Stimulated activated CD4-positive, alpha-beta T cell treated with anti-CD3 and anti-CD28 coated beads, Interleukin-4, amount 100 ng/mL, for 24 hours (primary cell): ENCODE measurements around the gene XPNPEP3.
A peak's percentile ranks its signal among the peaks of the same experiment; 100 is the strongest.
"Not testable (repeated sequence)": the region's sequence is repeated elsewhere in the genome, so short reads cannot be mapped to it uniquely, and the experiment has no call there.

Experiments
- DNase-seq: peaks from one replicate; pipeline ENCODE4 v3.0.0-alpha.2; 2020

XPNPEP3 gene

DNA sequence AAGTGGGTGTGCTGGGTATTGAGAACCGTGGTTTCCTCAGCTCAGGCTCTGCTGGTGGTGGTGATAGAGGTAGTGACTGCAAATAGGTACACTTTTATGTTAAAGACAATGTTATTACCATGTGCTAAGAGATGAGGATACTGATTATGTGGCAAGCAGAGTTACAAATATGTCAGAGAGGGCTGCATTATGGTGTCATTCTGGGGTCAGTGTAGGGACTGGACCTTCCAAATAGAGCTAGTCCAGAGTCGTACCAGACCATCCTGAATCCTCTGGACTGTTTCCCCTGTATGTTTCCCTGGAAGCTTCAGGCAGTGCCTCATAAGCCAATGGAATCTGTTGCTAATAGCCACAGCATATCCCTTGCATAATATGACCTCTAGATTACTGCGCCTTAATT is 5.1 kb downstream of the XPNPEP3 start, which contains the start of gene DNAJB7:
TSS of gene DNAJB7 (minus strand) at position 101 of the 400 bp plus-strand sequence. CDS start 119 bp downstream, outside the sequence.
- no peak for DNase-seq

DNA sequence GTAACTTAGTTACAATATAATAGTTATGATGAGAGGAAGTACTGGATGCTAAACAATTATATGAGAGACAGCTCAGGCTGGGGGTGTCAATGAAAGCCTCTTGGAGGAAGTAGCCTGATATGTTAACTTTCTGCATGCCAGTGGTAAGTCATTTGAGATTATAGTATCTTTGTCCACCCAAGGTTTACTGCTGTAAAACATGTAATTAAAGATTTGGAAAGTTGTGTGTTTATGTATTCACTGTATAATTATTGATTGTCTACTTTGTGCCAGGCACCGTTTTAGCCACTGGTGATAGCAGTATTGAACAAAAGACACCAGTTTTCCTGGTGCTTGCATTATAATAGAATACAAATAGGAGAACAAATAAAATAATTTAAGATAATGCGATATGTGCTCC is 5.6 kb downstream of the XPNPEP3 start:
- no peak for DNase-seq

DNA sequence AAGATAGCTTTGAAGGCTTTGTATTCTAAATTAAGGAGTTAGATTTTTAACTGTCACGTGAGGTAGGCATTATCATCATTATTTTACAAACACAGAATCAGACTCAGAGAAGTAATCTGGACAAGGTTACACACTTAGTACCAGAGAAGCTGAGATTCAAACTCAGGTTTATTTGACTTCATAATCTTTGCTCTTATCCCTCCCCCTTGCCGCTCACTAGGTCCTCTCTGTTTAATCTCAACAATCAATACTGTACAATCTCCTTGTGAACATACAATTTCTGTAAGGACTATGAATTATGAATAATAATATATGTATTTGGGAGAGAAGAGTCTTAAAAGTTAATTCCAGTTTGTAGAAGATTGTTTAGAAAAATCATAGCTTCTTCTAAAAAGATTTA is 10.2 kb downstream of the XPNPEP3 start:
- DNase-seq: no peak

GRCh38 chr22:40868379-40868778 is 11.4 kb downstream of the XPNPEP3 start:
- not testable (repeated sequence) for DNase-seq

GRCh38 chr22:40874016-40874415 is 17.1 kb downstream of the XPNPEP3 start:
- DNase-seq: no peak

GRCh38 chr22:40875111-40875510 is 18.2 kb downstream of the XPNPEP3 start:
- no peak for DNase-seq

- no peak for DNase-seq
Measured at GRCh38 chr22:40876907-40877306, 20.0 kb downstream of the XPNPEP3 start.

- DNase-seq: no peak
Measured at GRCh38 chr22:40877488-40877887, 20.5 kb downstream of the XPNPEP3 start.

GRCh38 chr22:40878922-40879321 is 22.0 kb downstream of the XPNPEP3 start:
- no peak for DNase-seq

DNA sequence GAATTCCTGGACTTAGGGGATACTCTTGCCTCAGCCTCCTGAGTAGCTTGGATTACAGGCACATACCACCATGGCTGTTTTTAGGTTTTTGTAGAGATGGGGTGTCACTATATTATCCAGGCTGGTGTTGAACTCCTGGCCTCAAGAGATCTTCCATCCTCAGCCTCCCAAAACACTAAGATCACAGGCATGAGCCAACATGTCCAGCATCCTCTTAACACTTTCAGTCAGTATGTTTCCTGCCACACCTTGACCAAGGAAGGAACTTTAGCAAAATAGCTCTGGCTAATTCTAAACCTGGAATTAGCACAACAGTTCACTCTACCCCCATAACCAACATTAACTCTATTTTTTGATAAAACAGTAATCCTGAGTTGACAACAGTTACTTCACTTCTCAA is 32.2 kb downstream of the XPNPEP3 start:
- no peak for DNase-seq

- no peak for DNase-seq
Measured at GRCh38 chr22:40890881-40891280, 33.9 kb downstream of the XPNPEP3 start.

- no peak for DNase-seq
Measured at GRCh38 chr22:40894417-40894816, 37.5 kb downstream of the XPNPEP3 start.

- DNase-seq: peak; percentile 37
Measured at GRCh38 chr22:40898850-40899357, 42.0 kb downstream of the XPNPEP3 start.

DNA sequence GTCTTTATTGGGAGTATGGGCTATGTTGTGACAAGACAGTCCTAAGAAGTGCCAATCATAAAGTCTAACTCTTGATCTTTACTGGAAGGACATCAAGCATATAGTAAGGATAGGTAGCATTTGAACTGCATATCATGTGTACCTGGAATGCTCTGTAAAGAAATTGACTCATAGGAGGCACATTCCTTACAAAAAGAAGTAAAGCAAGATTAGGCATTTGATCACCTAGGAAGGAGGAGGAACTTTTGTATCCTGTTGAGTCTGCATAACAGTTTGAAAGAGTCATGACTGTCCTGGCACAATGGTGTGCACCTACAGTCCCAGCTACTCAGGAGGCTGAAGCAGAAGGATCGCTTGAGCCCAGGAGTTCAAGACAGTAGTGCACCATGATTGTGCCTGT is 47.2 kb downstream of the XPNPEP3 start:
- DNase-seq: no peak

DNA sequence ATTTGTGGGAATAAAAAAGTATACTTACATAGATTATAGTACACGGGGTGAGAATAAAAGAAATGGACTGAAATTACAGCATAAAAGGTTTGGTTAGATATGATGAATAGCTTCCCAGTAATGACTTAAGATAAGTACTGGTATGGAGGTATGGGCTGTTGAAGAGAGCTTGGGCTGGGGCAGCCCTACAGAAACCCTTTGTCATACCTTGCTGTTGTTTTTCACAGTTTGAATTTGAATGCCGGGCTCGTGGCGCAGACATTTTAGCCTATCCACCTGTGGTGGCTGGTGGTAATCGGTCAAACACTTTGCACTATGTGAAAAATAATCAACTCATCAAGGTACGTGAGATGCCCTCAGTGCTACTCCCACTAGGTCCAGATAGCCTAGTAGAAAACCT is 51.9 kb downstream of the XPNPEP3 start:
- DNase-seq: no peak

DNA sequence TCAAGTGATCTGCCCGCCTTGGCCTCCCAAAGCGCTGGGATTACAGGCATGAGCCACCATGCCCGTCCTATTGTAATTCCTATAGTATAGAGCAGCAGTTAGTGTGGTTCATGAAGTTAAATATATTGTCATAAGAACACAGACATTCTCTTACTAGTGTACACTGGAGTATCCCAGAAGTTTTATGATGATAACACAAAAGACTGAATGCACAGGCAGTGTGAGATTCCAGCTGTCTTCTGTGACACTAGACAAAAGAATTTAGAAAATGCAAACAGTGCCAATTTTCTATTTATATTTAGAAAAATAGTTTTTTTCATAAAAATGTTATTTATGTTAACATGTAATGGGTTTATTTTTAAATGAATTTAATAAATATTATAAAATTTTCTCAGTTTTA is 54.8 kb downstream of the XPNPEP3 start:
- DNase-seq: no peak

DNA sequence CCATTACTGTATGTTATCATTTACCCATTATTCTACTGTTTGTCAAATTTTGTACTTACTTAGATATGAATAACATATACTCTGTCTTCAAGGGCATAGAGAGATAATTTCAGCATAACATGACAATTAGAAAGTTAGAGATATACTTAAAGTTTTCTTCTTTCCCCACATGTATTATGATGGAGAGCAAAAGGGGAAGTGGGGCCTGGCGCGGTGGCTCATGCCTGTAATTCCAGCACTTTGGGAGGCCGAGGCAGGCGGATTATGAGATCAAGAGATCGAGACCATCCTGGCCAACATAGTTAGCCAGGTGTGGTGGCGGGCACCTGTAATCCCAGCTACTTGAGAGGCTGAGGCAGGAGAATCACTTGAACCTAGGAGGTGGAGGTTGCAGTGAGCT is 56.0 kb downstream of the XPNPEP3 start:
- DNase-seq: not testable (repeated sequence)

DNA sequence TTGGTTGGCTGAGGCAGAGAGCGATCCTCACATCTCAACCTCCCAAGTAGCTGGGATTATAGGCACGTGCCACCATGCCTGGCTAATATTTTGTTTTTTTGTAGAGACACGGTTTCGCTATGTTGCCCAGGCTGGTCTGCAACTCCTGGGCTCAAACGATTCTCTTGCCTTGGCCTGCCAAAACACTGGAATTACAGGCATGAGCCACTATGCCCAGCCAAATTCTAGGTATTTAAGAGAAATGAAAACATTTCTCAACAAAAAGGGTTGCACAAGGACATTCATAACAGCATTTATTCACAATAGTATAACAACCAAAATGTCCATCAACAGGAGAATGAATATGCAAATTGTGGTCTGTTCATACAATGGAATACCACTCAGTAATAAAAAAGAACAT is 62.5 kb downstream of the XPNPEP3 start:
- no peak for DNase-seq

GRCh38 chr22:40920526-40920925 is 63.6 kb downstream of the XPNPEP3 start:
- no peak for DNase-seq

DNA sequence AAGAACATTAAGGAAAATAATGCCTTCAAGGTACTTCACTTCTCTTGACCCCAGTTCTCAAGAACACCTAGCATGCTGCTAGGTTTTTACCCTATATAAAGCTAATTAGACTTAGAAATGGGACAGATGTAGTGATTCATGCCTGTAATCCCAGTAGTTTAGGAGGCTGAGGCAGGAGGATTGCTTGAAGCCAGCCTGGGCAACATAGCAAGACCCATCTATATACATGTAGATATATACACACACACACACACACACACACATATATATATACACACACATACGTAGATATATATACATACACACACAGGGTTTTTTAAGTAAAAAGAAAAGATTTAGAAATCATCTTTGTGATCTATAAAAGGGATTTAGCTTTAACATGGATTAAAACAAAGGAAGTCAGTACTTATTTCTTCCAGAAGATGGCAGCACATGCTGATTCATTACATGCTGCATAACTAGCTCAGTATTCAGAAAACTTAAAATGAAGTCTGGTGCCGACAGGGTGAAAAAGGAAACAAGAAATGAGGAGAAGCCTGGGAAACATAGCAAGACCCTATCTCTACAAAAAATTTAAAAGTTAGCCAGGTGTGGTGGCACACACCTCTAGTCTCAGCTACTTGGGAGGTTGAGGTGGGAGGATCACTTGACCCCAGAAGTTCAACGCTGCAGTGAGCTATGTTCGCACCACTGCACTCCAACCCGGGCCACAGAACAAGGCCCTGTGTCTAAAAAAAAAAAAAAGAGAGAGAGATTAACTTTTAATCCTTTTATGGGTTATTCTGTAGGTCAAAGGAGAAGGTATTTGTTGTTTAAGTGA is 65.7 kb downstream of the XPNPEP3 start:
- DNase-seq: peak; percentile 30

DNA sequence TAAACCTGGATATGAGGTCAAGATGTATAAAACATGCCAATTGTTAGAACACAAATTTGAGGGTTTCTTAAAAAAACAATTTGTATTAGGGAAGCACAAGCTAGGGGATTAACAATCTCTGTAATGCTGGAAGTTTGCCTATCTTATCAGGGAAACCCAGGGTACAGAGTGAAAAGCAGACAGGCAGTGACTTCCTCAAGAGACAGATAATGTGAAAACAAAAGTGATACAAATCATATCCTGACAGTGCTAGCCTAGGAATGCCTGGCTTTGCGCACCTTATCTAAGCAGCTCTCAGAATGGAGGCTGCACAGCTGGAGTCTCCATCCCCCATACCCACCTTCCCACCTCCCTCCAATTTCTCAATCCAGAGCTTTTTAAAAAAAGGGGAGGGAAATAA is 71.7 kb downstream of the XPNPEP3 start:
- no peak for DNase-seq

- DNase-seq: no peak
Measured at GRCh38 chr22:40932396-40932795, 75.4 kb downstream of the XPNPEP3 start.

DNA sequence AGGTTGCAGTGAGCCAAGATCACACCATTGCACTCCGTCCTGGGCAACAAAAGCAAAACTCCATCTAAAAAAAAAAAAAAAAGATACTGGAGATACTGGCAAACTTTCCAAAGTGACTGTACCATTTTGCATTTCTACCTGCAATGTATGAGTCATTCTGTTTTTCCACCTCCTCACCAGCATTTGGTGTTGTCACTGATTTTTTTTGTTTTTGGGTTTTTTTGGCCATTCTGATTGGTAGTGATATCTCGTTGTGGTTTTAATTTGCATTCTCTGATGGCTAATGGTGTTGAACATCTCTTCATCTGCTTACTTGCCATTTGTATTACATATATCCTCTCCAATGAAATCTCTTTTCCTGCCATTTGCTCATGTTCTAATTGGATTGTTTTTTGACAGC is 82.3 kb downstream of the XPNPEP3 start:
- no peak for DNase-seq

GRCh38 chr22:40950962-40951794 is 94.2 kb downstream of the XPNPEP3 start, which contains the start of gene RBX1:
TSS of gene RBX1 (plus strand) at chr22:40951378. CDS start at chr22:40951399, 21 bp downstream.
- DNase-seq: peak; percentile 99
